Peyer's patch (tissue), 4 donors: ENCODE measurements around the gene HSPB3.

ENCODE experiments used
- CTCF ChIP-seq, 6 experiments: fragments of 450-650 bp in 4 of 6; fragments of 200-600 bp in 2 of 6; sonication (generic) in 1 of 6; IDR thresholded peaks; one replicate each; pipeline ENCODE4 v1.5.1; 2017 to 2019; ENCODE audit warnings: antibody characterized with exemption in 6 of 6, mild to moderate bottlenecking in 3 of 6, moderate library complexity in 1 of 6
- POLR2A ChIP-seq, 2 donors: fragments of 450-650 bp; IDR thresholded peaks; one replicate each; pipeline ENCODE4 v1.5.1; 2017; ENCODE audit warnings: antibody characterized with exemption in 2 of 2, mild to moderate bottlenecking in 2 of 2, moderate library complexity in 2 of 2

GRCh38 chr5:54470128-54470527 is 14.6 kb downstream of the HSPB3 start:
- TF ChIP-seq POLR2A (IDR thresholded peaks at IDR 0.05) = no peak
- no peak for TF ChIP-seq CTCF (IDR thresholded peaks at IDR 0.05)
